H1 (cell line): Measurements from ENCODE around the gene WWP2. TPM values are rescaled to one million over a fixed set of nuclear protein-coding genes. Genes with fewer than 3 reads are reported as not detected.

ENCODE experiments used
- CTCF ChIA-PET: fragments of 300-600 bp; sonication (Branson Sonifier 250); formaldehyde crosslinking; loops from one replicate; lab custom pipeline; 2021; ENCODE audit not compliant: partially characterized antibody; lab: Charles Lee
- POLR2A ChIA-PET: fragments of 300-600 bp; sonication (Branson Sonifier 250); formaldehyde crosslinking; loops from one replicate; lab custom pipeline; 2021; ENCODE audit warnings: inconsistent platforms; ENCODE audit not compliant: partially characterized antibody; lab: Charles Lee
- DNase-seq, 2 experiments: peaks; one replicate each; pipeline versions ENCODE4 v3.0.0 to v3.0.0-alpha.2; 2010 to 2022; ENCODE audit warnings: low spot score in 2 of 2, low read depth in 1 of 2, mixed read lengths in 1 of 2
- FAIRE-seq: peaks from 2 replicates; lab custom pipeline; 2011; peaks lifted over from hg19 to GRCh38; lab: Jason Lieb, UNC
- H2AFZ ChIP-seq: 2 replicates; pipeline ENCODE4 v1.8.1; 2012; ENCODE audit warnings: low read length, inconsistent platforms
- H2AK5ac ChIP-seq: 2 replicates; pipeline ENCODE4 v1.6.1; 2013; ENCODE audit warnings: low read depth, low read length
- H2BK120ac ChIP-seq: replicated peaks from 2 replicates; pipeline ENCODE3; 2013; ENCODE audit warnings: low read depth, low read length, inconsistent platforms
- H2BK12ac ChIP-seq: 2 replicates; pipeline ENCODE4 v1.6.1; 2013; ENCODE audit warnings: low read depth, low read length
- H2BK15ac ChIP-seq: 2 replicates; pipeline ENCODE4 v1.6.1; 2013; ENCODE audit warnings: low read length
- H2BK20ac ChIP-seq: 2 replicates; pipeline ENCODE4 v1.6.1; 2013; ENCODE audit warnings: low read length
- H2BK5ac ChIP-seq: 2 replicates; pipeline ENCODE4 v1.6.1; 2013; ENCODE audit warnings: low read depth, low read length
- H3K14ac ChIP-seq: 2 replicates; pipeline ENCODE4 v1.6.1; 2013; ENCODE audit warnings: inconsistent platforms; ENCODE audit not compliant: insufficient read length
- H3K18ac ChIP-seq: 2 replicates; pipeline ENCODE4 v1.6.1; 2013; ENCODE audit warnings: low read length; ENCODE audit errors: extremely low read depth
- H3K23ac ChIP-seq: 2 replicates; pipeline ENCODE4 v1.6.1; 2013; ENCODE audit warnings: inconsistent platforms; ENCODE audit not compliant: insufficient read length
- H3K23me2 ChIP-seq: 2 replicates; pipeline ENCODE4 v1.6.1; 2013; ENCODE audit warnings: low read depth, low read length
- H3K27ac ChIP-seq: 2 replicates; pipeline ENCODE4 v1.6.1; 2011; ENCODE audit warnings: low read depth, low read length, inconsistent platforms
- H3K27me3 ChIP-seq, 4 experiments: replicated peaks in 1 of 4; 1 replicate in 1 of 4; 2 replicates in 3 of 4; pipeline versions ENCODE4 v1.6.1 to v1.8.1; 2011 to 2013; ENCODE audit warnings: low read length in 3 of 4, mild to moderate bottlenecking in 3 of 4, inconsistent platforms in 2 of 4, mixed read lengths in 2 of 4, moderate library complexity in 1 of 4; ENCODE audit not compliant: control insufficient read depth in 3 of 4, insufficient read depth in 3 of 4; ENCODE audit errors: extremely low read depth in 1 of 4
- H3K36me3 ChIP-seq, 4 experiments: 2 replicates each; pipeline versions ENCODE4 v1.6.1 to v1.8.1; 2011 to 2013; ENCODE audit warnings: mild to moderate bottlenecking in 4 of 4, low read length in 3 of 4, moderate library complexity in 2 of 4, control low read depth in 1 of 4, inconsistent platforms in 1 of 4; ENCODE audit not compliant: insufficient read depth in 4 of 4, control insufficient read depth in 2 of 4
- H3K4ac ChIP-seq: replicated peaks from 2 replicates; pipeline ENCODE3; 2013; ENCODE audit warnings: low read length, low read depth, mixed read lengths, inconsistent platforms; ENCODE audit not compliant: insufficient read length
- H3K4me1 ChIP-seq, 4 experiments: replicated peaks in 1 of 4; 1 replicate in 1 of 4; 2 replicates in 3 of 4; pipeline versions ENCODE4 v1.6.1 to v1.8.1; 2011 to 2013; ENCODE audit warnings: low read length in 3 of 4, inconsistent platforms in 2 of 4, mixed read lengths in 1 of 4; ENCODE audit not compliant: insufficient read depth in 4 of 4, control insufficient read depth in 3 of 4
- H3K4me2 ChIP-seq, 2 experiments: 2 replicates each; pipeline versions ENCODE4 v1.6.1 to v1.8.1; 2011 to 2013; ENCODE audit warnings: low read depth in 2 of 2, low read length in 2 of 2, control low read depth in 1 of 2, inconsistent platforms in 1 of 2, mild to moderate bottlenecking in 1 of 2; ENCODE audit not compliant: insufficient read depth in 1 of 2
- H3K4me3 ChIP-seq, 4 experiments: fragments of 200-600, 300-600 bp in 1 of 4; sonication (generic), shearing (Covaris generic), sonication (Bioruptor Twin) in 1 of 4; 2 replicates each; pipeline versions ENCODE4 v1.5.1 to v1.8.1; 2011 to 2016; ENCODE audit warnings: low read length in 4 of 4, low read depth in 3 of 4, control low read depth in 2 of 4, inconsistent platforms in 2 of 4, mild to moderate bottlenecking in 2 of 4, mixed read lengths in 1 of 4, moderate library complexity in 1 of 4; ENCODE audit not compliant: insufficient read depth in 2 of 4; ENCODE audit errors: extremely low read depth in 1 of 4
- H3K56ac ChIP-seq: replicated peaks from 2 replicates; pipeline ENCODE3; 2013; ENCODE audit warnings: low read depth, mild to moderate bottlenecking, mixed read lengths, low read length, inconsistent platforms; ENCODE audit not compliant: insufficient read length
- H3K79me1 ChIP-seq: 2 replicates; pipeline ENCODE4 v1.6.1; 2013; ENCODE audit warnings: low read depth, low read length, control low read depth
- H3K79me2 ChIP-seq, 2 experiments: 2 replicates each; pipeline versions ENCODE4 v1.6.1 to v1.8.1; 2012 to 2013; ENCODE audit warnings: low read length in 2 of 2, mild to moderate bottlenecking in 2 of 2, inconsistent platforms in 1 of 2; ENCODE audit not compliant: insufficient read depth in 2 of 2, control insufficient read depth in 1 of 2
- H3K9ac ChIP-seq, 4 experiments: replicated peaks in 1 of 4; 1 replicate in 1 of 4; 2 replicates in 3 of 4; pipeline versions ENCODE4 v1.6.1 to v1.8.1; 2011 to 2013; ENCODE audit warnings: low read depth in 3 of 4, low read length in 3 of 4, control low read depth in 2 of 4, mild to moderate bottlenecking in 2 of 4, moderate library complexity in 2 of 4, inconsistent platforms in 1 of 4; ENCODE audit errors: extremely low read depth in 1 of 4
- H3K9me3 ChIP-seq, 2 experiments: 2 replicates each; pipeline versions ENCODE4 v1.6.1 to v1.8.1; 2012 to 2013; ENCODE audit warnings: mild to moderate bottlenecking in 2 of 2, moderate library complexity in 2 of 2, control low read depth in 1 of 2, inconsistent platforms in 1 of 2, low read depth in 1 of 2, low read length in 1 of 2, mixed read lengths in 1 of 2; ENCODE audit not compliant: insufficient read depth in 2 of 2
- H4K20me1 ChIP-seq, 2 experiments: replicated peaks in 1 of 2; 2 replicates each; pipeline versions ENCODE3 to v1.8.1; 2011 to 2013; ENCODE audit warnings: inconsistent platforms in 2 of 2, low read length in 2 of 2, mild to moderate bottlenecking in 1 of 2; ENCODE audit not compliant: insufficient read depth in 2 of 2, control insufficient read depth in 1 of 2
- H4K5ac ChIP-seq: 2 replicates; pipeline ENCODE4 v1.6.1; 2013; ENCODE audit warnings: low read length, low read depth, mixed read lengths, inconsistent platforms; ENCODE audit not compliant: insufficient read length
- H4K8ac ChIP-seq: 2 replicates; pipeline ENCODE4 v1.8.0; 2013; ENCODE audit warnings: mild to moderate bottlenecking, moderate library complexity, low read length, inconsistent platforms; ENCODE audit not compliant: insufficient read depth; ENCODE audit errors: extremely low read depth
- H4K91ac ChIP-seq: replicated peaks from 2 replicates; pipeline ENCODE3; 2013; ENCODE audit warnings: low read length, mixed read lengths, inconsistent platforms; ENCODE audit not compliant: insufficient read length
- ASH2L ChIP-seq: fragments of 200-600, 300-600 bp; sonication (generic); IDR thresholded peaks from one replicate; pipeline ENCODE4 v1.7.1; 2017; ENCODE audit warnings: low read length
- BCL11A ChIP-seq, 2 experiments: IDR thresholded peaks; one replicate each; pipeline ENCODE4 v1.6.1; 2011; ENCODE audit warnings: low read depth in 2 of 2, low read length in 2 of 2, mild to moderate bottlenecking in 2 of 2
- CTBP2 ChIP-seq: IDR thresholded peaks from 2 replicates; pipeline ENCODE4 v1.7.0; 2011; ENCODE audit warnings: borderline replicate concordance, mild to moderate bottlenecking, moderate library complexity, mixed read lengths, low read length; ENCODE audit not compliant: insufficient read depth, insufficient read length
- EGR1 ChIP-seq: IDR thresholded peaks from 2 replicates; pipeline ENCODE4 v1.6.1; 2011; ENCODE audit warnings: low read depth, low read length, borderline replicate concordance
- FOSL1 ChIP-seq: IDR thresholded peaks from 2 replicates; pipeline ENCODE4 v1.6.1; 2011; ENCODE audit warnings: mild to moderate bottlenecking, low read depth, low read length, moderate library complexity; ENCODE audit not compliant: insufficient read depth
- MAFK ChIP-seq: IDR thresholded peaks from 2 replicates; pipeline ENCODE4 v1.6.1; 2012; ENCODE audit warnings: low read depth, mild to moderate bottlenecking, improper control_type of control experiment, low read length
- PHF8 ChIP-seq: fragments of 200-600 bp; sonication (generic); conservative IDR thresholded peaks from 2 replicates; pipeline ENCODE4 v1.7.1; 2012; ENCODE audit warnings: low read depth, mild to moderate bottlenecking, inconsistent platforms, low read length, moderate library complexity
- POLR2A ChIP-seq, 2 experiments: IDR thresholded peaks; 1 replicate in 1 of 2; 2 replicates in 1 of 2; pipeline ENCODE4 v1.6.1; 2011; ENCODE audit warnings: low read depth in 2 of 2, low read length in 2 of 2, mild to moderate bottlenecking in 2 of 2; ENCODE audit errors: control extremely low read depth in 1 of 2
- RBBP5 ChIP-seq: IDR thresholded peaks from 2 replicates; pipeline ENCODE4 v1.7.1; 2012; ENCODE audit warnings: low read depth, mild to moderate bottlenecking, inconsistent platforms, low read length, moderate library complexity, borderline replicate concordance
- SIX5 ChIP-seq: IDR thresholded peaks from 2 replicates; pipeline ENCODE4 v1.6.1; 2011; ENCODE audit warnings: mild to moderate bottlenecking, low read depth, low read length
- SP2 ChIP-seq: IDR thresholded peaks from 2 replicates; pipeline ENCODE4 v1.6.1; 2012; ENCODE audit warnings: mild to moderate bottlenecking, low read length, inconsistent platforms
- SUZ12 ChIP-seq: fragments of 200-600 bp; sonication (generic); IDR thresholded peaks from 2 replicates; pipeline ENCODE4 v1.6.1; 2012; ENCODE audit warnings: mild to moderate bottlenecking, inconsistent platforms, low read length, moderate library complexity, mixed read lengths
- WGBS, 2 experiments: shearing (Covaris generic) in 1 of 2; methylation state at CpG; one replicate each; pipeline versions ENCODE4 v1.1.6 to v1.1.7; 2013 to 2015; ENCODE audit warnings: low lambda C conversion rate in 2 of 2, mixed read lengths in 2 of 2, inconsistent platforms in 1 of 2, low coverage in 1 of 2, missing lambda C conversion rate in 1 of 2; ENCODE audit not compliant: insufficient replicate concordance in 2 of 2, insufficient coverage in 1 of 2, insufficient read length in 1 of 2; ENCODE audit errors: extremely low coverage in 1 of 2, missing lambda C conversion rate in 1 of 2; 5-methylcytosine and 5-hydroxymethylcytosine counted together
- polyA plus RNA-seq, 7 experiments: library from polyadenylated mRNA; depleted of rRNA in 3 of 7; stranded (reverse) in 5 of 7; unstranded in 2 of 7; fragments of >200 nt in 5 of 7; fragments of 200-250 nt in 2 of 7; gene quantifications; 1 replicate in 5 of 7; 2 replicates in 1 of 7; 4 replicates in 1 of 7; pipeline versions ENCODE4 v1.2.1 to v1.2.3, GENCODE V29; 2011 to 2013; ENCODE audit warnings: missing spikeins in 2 of 7, mixed read lengths in 2 of 7
- total RNA-seq: library from RNA; stranded (reverse); fragmentation: NEBNext Ultra II Directional; extraction: Animal tissue kit (Norgen Biotek cat#: 25700); gene quantifications from 2 replicates; pipeline ENCODE4 v1.2.1, GENCODE V29; 2021
- TF ChIP-seq, protein P1 (sequence below): IDR thresholded peaks from 2 replicates; pipeline ENCODE4 v1.6.1; 2011; ENCODE audit warnings: low read depth, mild to moderate bottlenecking, low read length; ENCODE audit not compliant: insufficient read depth
- TF ChIP-seq, protein P2 (sequence below): IDR thresholded peaks from 2 replicates; pipeline ENCODE4 v1.6.1; 2012; ENCODE audit warnings: inconsistent platforms

The WWP2 gene
- total and polyA plus RNA-seq, 2 of the 8 experiments (the other 6 are each of a cell fraction or from before 2014, with no cell fraction given) = 14.1 to 42.2 TPM

DNA sequence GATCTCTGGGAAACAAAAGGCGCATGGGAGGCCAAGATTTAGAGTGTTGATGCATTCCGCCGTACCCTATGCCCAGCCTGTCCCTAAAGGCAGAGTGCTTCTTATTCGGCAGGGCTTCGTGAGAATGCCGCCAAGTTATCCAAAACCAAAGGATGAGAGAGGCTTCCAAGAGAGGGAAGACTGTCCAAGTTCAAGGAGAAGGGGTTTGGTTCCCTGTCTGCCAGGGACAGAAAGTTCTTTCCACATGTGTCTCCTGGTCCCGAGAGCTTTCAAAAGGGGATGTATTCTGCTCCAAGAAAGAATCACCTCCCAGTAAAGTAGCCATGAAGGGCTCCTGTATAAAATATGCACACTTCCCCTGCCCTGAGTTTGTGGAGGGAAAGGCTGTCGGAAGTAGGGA, 146.9 kb downstream of the WWP2 start:
- no peak overlapping the region for H3K4me2 ChIP-seq
- H3K14ac ChIP-seq = no peak overlapping the region
- ChIA-PET POLR2A (no interaction called here), CTCF (interaction anchor here (0.6 to 11.4 kb wide), 3 partner anchors 9 to 1317 kb away, joined by 3 to 74 read pairs (median 4); no protein-coding TSS in a partner anchor)
- H3K4ac ChIP-seq = no peak overlapping the region
- WGBS, 2 experiments = 90% methylated on average over 8 of the region's 8 CpGs; no CpG with 5 or more reads in 1 of the 2 experiments
- H3K23me2 ChIP-seq = no peaks in the 10 kb centered on the region
- H3K23ac ChIP-seq = no peak overlapping the region
- no peak overlapping the region for H4K5ac ChIP-seq
- peaks cover 0 to 9% (median 0%) of the 10 kb centered on the region in 4 experiments; a peak in 2 of 7 replicates for H3K4me1 ChIP-seq
- no peak overlapping the region for H2AFZ ChIP-seq
- no peak overlapping the region for H2BK20ac ChIP-seq
- H3K27ac ChIP-seq = no peak overlapping the region
- no peaks in the 10 kb centered on the region for H3K79me2 ChIP-seq
- TF ChIP-seq POLR2A (IDR thresholded peaks at IDR 0.05; ENCODE audit: control extremely low read depth in 1 of 2, low read depth in 2 of 2, low read length in 2 of 2) (no peak), SUZ12 (no peak), ASH2L (no peak), FOSL1 (no peak), BCL11A (IDR thresholded peaks at IDR 0.05; ENCODE audit: low read depth in 2 of 2, low read length in 2 of 2) (no peak), RBBP5 (no peak), EGR1 (no peak), CTBP2 (no peak), MAFK (no peak), SIX5 (no peak), SP2 (no peak), PHF8 (no peak)
- TF ChIP-seq, protein P1, sequence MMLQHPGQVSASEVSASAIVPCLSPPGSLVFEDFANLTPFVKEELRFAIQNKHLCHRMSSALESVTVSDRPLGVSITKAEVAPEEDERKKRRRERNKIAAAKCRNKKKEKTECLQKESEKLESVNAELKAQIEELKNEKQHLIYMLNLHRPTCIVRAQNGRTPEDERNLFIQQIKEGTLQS = no peak
- TF ChIP-seq, protein P2, sequence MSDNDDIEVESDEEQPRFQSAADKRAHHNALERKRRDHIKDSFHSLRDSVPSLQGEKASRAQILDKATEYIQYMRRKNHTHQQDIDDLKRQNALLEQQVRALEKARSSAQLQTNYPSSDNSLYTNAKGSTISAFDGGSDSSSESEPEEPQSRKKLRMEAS = no peak
- TF ChIP-seq, all 59 proteins: peak for 0
- DNase-seq = no peak
- Histone ChIP-seq H3K9ac (no peak overlapping the region), H3K18ac (no peak overlapping the region), H3K27me3 (no peaks in the 10 kb centered on the region), H3K4me3 (no peak overlapping the region), H4K20me1 (no peaks in the 10 kb centered on the region), H3K56ac (no peak overlapping the region), H3K9me3 (no peaks in the 10 kb centered on the region), H4K91ac (no peak overlapping the region), H3K79me1 (no peaks in the 10 kb centered on the region), H2BK12ac (no peak overlapping the region), H2BK120ac (no peak overlapping the region), H4K8ac (no peak overlapping the region), H3K36me3 (peaks cover 0 to 9% (median 0%) of the 10 kb centered on the region in 4 experiments; a peak in 1 of 8 replicates), H2BK15ac (no peak overlapping the region), H2AK5ac (no peak overlapping the region), H2BK5ac (no peak overlapping the region)
- no peak for FAIRE-seq
